GM23338 (cell line): Measurements from ENCODE around the gene VPS39. TPM values are rescaled to one million over a fixed set of nuclear protein-coding genes. Genes with fewer than 3 reads are reported as not detected.

ENCODE experiments used
- ATAC-seq: fragments of 200-7000 bp; cut with Tn5 transposase; 3 replicates; pipeline ENCODE4 v1.9.1; 2020
- DNase-seq: peaks from one replicate; pipeline ENCODE4 v3.0.0-alpha.2; 2015; ENCODE audit warnings: low spot score
- H2AFZ ChIP-seq: fragments of 200-600 bp; sonication (generic); 2 replicates; pipeline ENCODE4 v1.8.0; 2016; ENCODE audit warnings: antibody characterized with exemption, mild to moderate bottlenecking, moderate library complexity
- H3F3A ChIP-seq: fragments of 200-600 bp; sonication (generic); replicated peaks from 2 replicates; pipeline ENCODE4 v1.8.0; 2017; ENCODE audit warnings: antibody characterized with exemption, mixed run types, low read depth
- H3K27ac ChIP-seq: fragments of 200-600 bp; sonication (generic); 2 replicates; pipeline ENCODE4 v1.6.1; 2016; ENCODE audit warnings: low read depth
- H3K27me3 ChIP-seq: fragments of 200-600 bp; sonication (generic); 2 replicates; pipeline ENCODE4 v1.8.0; 2016; ENCODE audit warnings: mild to moderate bottlenecking, mixed run types, moderate library complexity; ENCODE audit not compliant: insufficient read depth
- H3K36me3 ChIP-seq: fragments of 200-600 bp; sonication (generic); 2 replicates; pipeline ENCODE4 v1.8.0; 2016; ENCODE audit warnings: mild to moderate bottlenecking; ENCODE audit not compliant: insufficient read depth
- H3K4me1 ChIP-seq: fragments of 200-600 bp; sonication (generic); 2 replicates; pipeline ENCODE4 v1.8.0; 2016; ENCODE audit warnings: mild to moderate bottlenecking, moderate library complexity; ENCODE audit not compliant: insufficient read depth
- H3K4me2 ChIP-seq: fragments of 200-600 bp; sonication (generic); 2 replicates; pipeline ENCODE4 v1.7.1; 2017; ENCODE audit warnings: mixed run types
- H3K4me3 ChIP-seq: fragments of 200-600 bp; sonication (generic); 2 replicates; pipeline ENCODE4 v1.6.1; 2016; ENCODE audit warnings: mixed run types
- H3K79me2 ChIP-seq: fragments of 200-600 bp; sonication (generic); replicated peaks from 2 replicates; pipeline ENCODE4 v1.8.0; 2017; ENCODE audit warnings: mild to moderate bottlenecking; ENCODE audit not compliant: insufficient read depth
- H3K9me2 ChIP-seq: fragments of 200-600 bp; sonication (generic); 2 replicates; pipeline ENCODE4 v1.8.0; 2017; ENCODE audit not compliant: insufficient read depth
- H4K20me1 ChIP-seq: fragments of 200-600 bp; sonication (generic); replicated peaks from 2 replicates; pipeline ENCODE4 v1.8.0; 2017; ENCODE audit warnings: mild to moderate bottlenecking; ENCODE audit not compliant: insufficient read depth
- H3K27ac Mint-ChIP-seq: 2 replicates; pipeline ENCODE4 v1.8.0; 2020; ENCODE audit warnings: inconsistent platforms, mild to moderate bottlenecking, moderate library complexity, mixed read lengths
- H3K27me3 Mint-ChIP-seq: 3 replicates; pipeline ENCODE4 v1.8.0; 2022; ENCODE audit warnings: low read depth, mild to moderate bottlenecking, moderate library complexity, mixed read lengths, inconsistent platforms; ENCODE audit not compliant: insufficient read depth, poor library complexity
- H3K36me3 Mint-ChIP-seq: 3 replicates; pipeline ENCODE4 v1.8.0; 2021; ENCODE audit warnings: low read depth, mild to moderate bottlenecking, inconsistent platforms, moderate library complexity, mixed read lengths
- H3K4me1 Mint-ChIP-seq: 3 replicates; pipeline ENCODE4 v1.8.0; 2020; ENCODE audit warnings: mild to moderate bottlenecking, inconsistent platforms, mixed read lengths
- H3K4me3 Mint-ChIP-seq: 3 replicates; pipeline ENCODE4 v1.8.0; 2021; ENCODE audit warnings: moderate library complexity, mild to moderate bottlenecking, inconsistent platforms, mixed read lengths
- H3K9me3 Mint-ChIP-seq: 3 replicates; pipeline ENCODE4 v1.8.0; 2020; ENCODE audit warnings: moderate library complexity, mild to moderate bottlenecking, inconsistent platforms, mixed read lengths
- CREB1 ChIP-seq: fragments of 250-450 bp; sonication (Bioruptor Pico); IDR thresholded peaks from 2 replicates; pipeline ENCODE4 v1.5.0; 2020; ENCODE audit warnings: low read depth, mild to moderate bottlenecking, moderate library complexity
- EZH2 ChIP-seq: fragments of 200-600 bp; sonication (generic); IDR thresholded peaks from one replicate; pipeline ENCODE4 v1.8.0; 2017; ENCODE audit warnings: antibody characterized with exemption, mild to moderate bottlenecking, low read depth; ENCODE audit not compliant: unreplicated experiment
- EZH2phosphoT487 ChIP-seq: fragments of 200-600 bp; sonication (generic); IDR thresholded peaks from one replicate; pipeline ENCODE4 v1.8.1; 2018; ENCODE audit warnings: antibody characterized with exemption; ENCODE audit not compliant: unreplicated experiment
- JUNB ChIP-seq: IDR thresholded peaks from one replicate; pipeline ENCODE4 v1.6.1; 2016; ENCODE audit warnings: antibody characterized with exemption; ENCODE audit not compliant: unreplicated experiment
- NANOG ChIP-seq: IDR thresholded peaks from 2 replicates; pipeline ENCODE4 v1.6.1; 2016; ENCODE audit warnings: antibody characterized with exemption, borderline replicate concordance
- POLR2AphosphoS5 ChIP-seq: IDR thresholded peaks from 2 replicates; pipeline ENCODE4 v1.6.1; 2016; ENCODE audit warnings: antibody characterized with exemption, low read depth
- STAT1 ChIP-seq: IDR thresholded peaks from one replicate; pipeline ENCODE4 v1.6.1; 2016; ENCODE audit warnings: antibody characterized with exemption; ENCODE audit not compliant: unreplicated experiment
- ZNF114 ChIP-seq: fragments of 250-450 bp; sonication (Bioruptor Pico); IDR thresholded peaks from 2 replicates; pipeline ENCODE4 v1.5.0; 2020; ENCODE audit warnings: mild to moderate bottlenecking, moderate library complexity
- ZNF331 ChIP-seq: fragments of 250-450 bp; sonication (Bioruptor Pico); IDR thresholded peaks from 2 replicates; pipeline ENCODE4 v1.5.0; 2020; ENCODE audit warnings: low read depth, mild to moderate bottlenecking, moderate library complexity
- polyA plus RNA-seq: library from polyadenylated mRNA; unstranded; fragments of >200 nt; fragmentation: Nextera tagmentation; extraction: Ambion mirVana; gene quantifications from 2 replicates; pipeline ENCODE4 v1.2.1, GENCODE V29; 2016
- total RNA-seq: library from RNA; depleted of rRNA; stranded (reverse); fragments of >200 nt; shearing (Covaris generic); gene quantifications from 2 replicates; pipeline ENCODE4 v1.2.3, GENCODE V29; 2014
- TF ChIP-seq, protein P1 (sequence below), 2 experiments: fragments of 200-600 bp in 1 of 2; sonication (generic) in 1 of 2; conservative IDR thresholded peaks; 2 replicates each; pipeline versions ENCODE4 v1.5.1 to v1.6.1; 2016 to 2017; ENCODE audit warnings: antibody characterized with exemption in 2 of 2, low read depth in 2 of 2, mild to moderate bottlenecking in 2 of 2, moderate library complexity in 1 of 2
- TF ChIP-seq, protein P2 (sequence below): fragments of 250-450 bp; sonication (Bioruptor Pico); IDR thresholded peaks from 2 replicates; pipeline ENCODE4 v1.5.0; 2020; ENCODE audit warnings: mild to moderate bottlenecking, moderate library complexity
- TF ChIP-seq, protein P3 (sequence below): IDR thresholded peaks from 2 replicates; pipeline ENCODE4 v1.6.1; 2016; ENCODE audit warnings: antibody characterized with exemption
- TF ChIP-seq, protein P4 (sequence below): IDR thresholded peaks from one replicate; pipeline ENCODE4 v1.6.1; 2018; ENCODE audit warnings: antibody characterized with exemption; ENCODE audit not compliant: unreplicated experiment

Gene VPS39
- total and polyA plus RNA-seq, 2 experiments from 2014 or later: 14.9 to 45.1 TPM

DNA sequence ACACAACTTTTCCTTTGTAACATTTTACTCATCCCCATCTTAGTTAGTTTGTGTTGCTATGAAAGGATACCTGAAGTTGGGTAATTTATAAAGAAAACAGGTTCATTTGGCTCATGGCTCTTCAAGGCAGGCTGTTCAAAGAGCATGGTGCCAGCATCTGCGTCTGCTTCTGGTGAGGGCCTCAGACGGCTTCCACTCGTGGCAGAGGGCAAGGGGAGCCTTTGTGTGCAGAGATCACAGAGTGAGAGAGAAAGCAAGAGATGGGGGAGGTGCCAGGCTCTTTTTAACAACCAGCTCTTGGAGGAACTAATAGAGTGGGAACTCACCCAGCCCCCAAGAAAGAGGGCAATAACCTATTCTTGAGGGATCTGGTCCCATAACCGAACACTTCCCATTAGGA, 74.7 kb downstream of the VPS39 start:
- no peak for TF ChIP-seq EZH2phosphoT487
- TF ChIP-seq JUNB: no peak
- TF ChIP-seq CREB1 (CRISPR knock-in tag): no peak
- TF ChIP-seq, protein P1, sequence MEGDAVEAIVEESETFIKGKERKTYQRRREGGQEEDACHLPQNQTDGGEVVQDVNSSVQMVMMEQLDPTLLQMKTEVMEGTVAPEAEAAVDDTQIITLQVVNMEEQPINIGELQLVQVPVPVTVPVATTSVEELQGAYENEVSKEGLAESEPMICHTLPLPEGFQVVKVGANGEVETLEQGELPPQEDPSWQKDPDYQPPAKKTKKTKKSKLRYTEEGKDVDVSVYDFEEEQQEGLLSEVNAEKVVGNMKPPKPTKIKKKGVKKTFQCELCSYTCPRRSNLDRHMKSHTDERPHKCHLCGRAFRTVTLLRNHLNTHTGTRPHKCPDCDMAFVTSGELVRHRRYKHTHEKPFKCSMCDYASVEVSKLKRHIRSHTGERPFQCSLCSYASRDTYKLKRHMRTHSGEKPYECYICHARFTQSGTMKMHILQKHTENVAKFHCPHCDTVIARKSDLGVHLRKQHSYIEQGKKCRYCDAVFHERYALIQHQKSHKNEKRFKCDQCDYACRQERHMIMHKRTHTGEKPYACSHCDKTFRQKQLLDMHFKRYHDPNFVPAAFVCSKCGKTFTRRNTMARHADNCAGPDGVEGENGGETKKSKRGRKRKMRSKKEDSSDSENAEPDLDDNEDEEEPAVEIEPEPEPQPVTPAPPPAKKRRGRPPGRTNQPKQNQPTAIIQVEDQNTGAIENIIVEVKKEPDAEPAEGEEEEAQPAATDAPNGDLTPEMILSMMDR (conservative IDR thresholded peaks at IDR 0.05; ENCODE audit: low read depth in 2 of 2): no peak
- no peak for TF ChIP-seq EZH2
- TF ChIP-seq, protein P2, sequence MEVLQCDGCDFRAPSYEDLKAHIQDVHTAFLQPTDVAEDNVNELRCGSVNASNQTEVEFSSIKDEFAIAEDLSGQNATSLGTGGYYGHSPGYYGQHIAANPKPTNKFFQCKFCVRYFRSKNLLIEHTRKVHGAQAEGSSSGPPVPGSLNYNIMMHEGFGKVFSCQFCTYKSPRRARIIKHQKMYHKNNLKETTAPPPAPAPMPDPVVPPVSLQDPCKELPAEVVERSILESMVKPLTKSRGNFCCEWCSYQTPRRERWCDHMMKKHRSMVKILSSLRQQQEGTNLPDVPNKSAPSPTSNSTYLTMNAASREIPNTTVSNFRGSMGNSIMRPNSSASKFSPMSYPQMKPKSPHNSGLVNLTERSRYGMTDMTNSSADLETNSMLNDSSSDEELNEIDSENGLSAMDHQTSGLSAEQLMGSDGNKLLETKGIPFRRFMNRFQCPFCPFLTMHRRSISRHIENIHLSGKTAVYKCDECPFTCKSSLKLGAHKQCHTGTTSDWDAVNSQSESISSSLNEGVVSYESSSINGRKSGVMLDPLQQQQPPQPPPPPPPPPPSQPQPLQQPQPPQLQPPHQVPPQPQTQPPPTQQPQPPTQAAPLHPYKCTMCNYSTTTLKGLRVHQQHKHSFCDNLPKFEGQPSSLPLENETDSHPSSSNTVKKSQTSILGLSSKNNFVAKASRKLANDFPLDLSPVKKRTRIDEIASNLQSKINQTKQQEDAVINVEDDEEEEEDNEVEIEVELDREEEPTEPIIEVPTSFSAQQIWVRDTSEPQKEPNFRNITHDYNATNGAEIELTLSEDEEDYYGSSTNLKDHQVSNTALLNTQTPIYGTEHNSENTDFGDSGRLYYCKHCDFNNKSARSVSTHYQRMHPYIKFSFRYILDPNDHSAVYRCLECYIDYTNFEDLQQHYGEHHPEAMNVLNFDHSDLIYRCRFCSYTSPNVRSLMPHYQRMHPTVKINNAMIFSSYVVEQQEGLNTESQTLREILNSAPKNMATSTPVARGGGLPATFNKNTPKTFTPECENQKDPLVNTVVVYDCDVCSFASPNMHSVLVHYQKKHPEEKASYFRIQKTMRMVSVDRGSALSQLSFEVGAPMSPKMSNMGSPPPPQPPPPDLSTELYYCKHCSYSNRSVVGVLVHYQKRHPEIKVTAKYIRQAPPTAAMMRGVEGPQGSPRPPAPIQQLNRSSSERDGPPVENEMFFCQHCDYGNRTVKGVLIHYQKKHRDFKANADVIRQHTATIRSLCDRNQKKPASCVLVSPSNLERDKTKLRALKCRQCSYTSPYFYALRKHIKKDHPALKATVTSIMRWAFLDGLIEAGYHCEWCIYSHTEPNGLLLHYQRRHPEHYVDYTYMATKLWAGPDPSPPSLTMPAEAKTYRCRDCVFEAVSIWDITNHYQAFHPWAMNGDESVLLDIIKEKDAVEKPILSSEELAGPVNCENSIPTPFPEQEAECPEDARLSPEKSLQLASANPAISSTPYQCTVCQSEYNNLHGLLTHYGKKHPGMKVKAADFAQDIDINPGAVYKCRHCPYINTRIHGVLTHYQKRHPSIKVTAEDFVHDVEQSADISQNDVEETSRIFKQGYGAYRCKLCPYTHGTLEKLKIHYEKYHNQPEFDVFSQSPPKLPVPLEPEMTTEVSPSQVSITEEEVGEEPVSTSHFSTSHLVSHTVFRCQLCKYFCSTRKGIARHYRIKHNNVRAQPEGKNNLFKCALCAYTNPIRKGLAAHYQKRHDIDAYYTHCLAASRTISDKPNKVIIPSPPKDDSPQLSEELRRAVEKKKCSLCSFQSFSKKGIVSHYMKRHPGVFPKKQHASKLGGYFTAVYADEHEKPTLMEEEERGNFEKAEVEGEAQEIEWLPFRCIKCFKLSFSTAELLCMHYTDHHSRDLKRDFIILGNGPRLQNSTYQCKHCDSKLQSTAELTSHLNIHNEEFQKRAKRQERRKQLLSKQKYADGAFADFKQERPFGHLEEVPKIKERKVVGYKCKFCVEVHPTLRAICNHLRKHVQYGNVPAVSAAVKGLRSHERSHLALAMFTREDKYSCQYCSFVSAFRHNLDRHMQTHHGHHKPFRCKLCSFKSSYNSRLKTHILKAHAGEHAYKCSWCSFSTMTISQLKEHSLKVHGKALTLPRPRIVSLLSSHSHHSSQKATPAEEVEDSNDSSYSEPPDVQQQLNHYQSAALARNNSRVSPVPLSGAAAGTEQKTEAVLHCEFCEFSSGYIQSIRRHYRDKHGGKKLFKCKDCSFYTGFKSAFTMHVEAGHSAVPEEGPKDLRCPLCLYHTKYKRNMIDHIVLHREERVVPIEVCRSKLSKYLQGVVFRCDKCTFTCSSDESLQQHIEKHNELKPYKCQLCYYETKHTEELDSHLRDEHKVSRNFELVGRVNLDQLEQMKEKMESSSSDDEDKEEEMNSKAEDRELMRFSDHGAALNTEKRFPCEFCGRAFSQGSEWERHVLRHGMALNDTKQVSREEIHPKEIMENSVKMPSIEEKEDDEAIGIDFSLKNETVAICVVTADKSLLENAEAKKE (CRISPR knock-in tag): no peak
- TF ChIP-seq STAT1: no peak
- TF ChIP-seq NANOG: no peak
- TF ChIP-seq ZNF331: no peak
- TF ChIP-seq, protein P3, sequence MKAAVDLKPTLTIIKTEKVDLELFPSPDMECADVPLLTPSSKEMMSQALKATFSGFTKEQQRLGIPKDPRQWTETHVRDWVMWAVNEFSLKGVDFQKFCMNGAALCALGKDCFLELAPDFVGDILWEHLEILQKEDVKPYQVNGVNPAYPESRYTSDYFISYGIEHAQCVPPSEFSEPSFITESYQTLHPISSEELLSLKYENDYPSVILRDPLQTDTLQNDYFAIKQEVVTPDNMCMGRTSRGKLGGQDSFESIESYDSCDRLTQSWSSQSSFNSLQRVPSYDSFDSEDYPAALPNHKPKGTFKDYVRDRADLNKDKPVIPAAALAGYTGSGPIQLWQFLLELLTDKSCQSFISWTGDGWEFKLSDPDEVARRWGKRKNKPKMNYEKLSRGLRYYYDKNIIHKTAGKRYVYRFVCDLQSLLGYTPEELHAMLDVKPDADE: no peak
- TF ChIP-seq, protein P4, sequence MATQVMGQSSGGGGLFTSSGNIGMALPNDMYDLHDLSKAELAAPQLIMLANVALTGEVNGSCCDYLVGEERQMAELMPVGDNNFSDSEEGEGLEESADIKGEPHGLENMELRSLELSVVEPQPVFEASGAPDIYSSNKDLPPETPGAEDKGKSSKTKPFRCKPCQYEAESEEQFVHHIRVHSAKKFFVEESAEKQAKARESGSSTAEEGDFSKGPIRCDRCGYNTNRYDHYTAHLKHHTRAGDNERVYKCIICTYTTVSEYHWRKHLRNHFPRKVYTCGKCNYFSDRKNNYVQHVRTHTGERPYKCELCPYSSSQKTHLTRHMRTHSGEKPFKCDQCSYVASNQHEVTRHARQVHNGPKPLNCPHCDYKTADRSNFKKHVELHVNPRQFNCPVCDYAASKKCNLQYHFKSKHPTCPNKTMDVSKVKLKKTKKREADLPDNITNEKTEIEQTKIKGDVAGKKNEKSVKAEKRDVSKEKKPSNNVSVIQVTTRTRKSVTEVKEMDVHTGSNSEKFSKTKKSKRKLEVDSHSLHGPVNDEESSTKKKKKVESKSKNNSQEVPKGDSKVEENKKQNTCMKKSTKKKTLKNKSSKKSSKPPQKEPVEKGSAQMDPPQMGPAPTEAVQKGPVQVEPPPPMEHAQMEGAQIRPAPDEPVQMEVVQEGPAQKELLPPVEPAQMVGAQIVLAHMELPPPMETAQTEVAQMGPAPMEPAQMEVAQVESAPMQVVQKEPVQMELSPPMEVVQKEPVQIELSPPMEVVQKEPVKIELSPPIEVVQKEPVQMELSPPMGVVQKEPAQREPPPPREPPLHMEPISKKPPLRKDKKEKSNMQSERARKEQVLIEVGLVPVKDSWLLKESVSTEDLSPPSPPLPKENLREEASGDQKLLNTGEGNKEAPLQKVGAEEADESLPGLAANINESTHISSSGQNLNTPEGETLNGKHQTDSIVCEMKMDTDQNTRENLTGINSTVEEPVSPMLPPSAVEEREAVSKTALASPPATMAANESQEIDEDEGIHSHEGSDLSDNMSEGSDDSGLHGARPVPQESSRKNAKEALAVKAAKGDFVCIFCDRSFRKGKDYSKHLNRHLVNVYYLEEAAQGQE: no peak
- no peak for TF ChIP-seq POLR2AphosphoS5
- TF ChIP-seq ZNF114: no peak
- H3K27ac ChIP-seq: no peak overlapping the region

More for the DNA sequence above, 74.7 kb downstream of the VPS39 start:
- H3K27me3 ChIP-seq: no peaks in the 10 kb centered on the region
- H3K79me2 ChIP-seq: no peaks in the 10 kb centered on the region
- H2AFZ ChIP-seq: no peak overlapping the region
- no peak overlapping the region for H3K4me3 ChIP-seq
- H3K9me2 ChIP-seq: no peaks in the 10 kb centered on the region
- Mint-ChIP-seq H3K4me1 (peaks cover 9% of the 10 kb centered on the region; the same call in 2 of the 3 replicates), H3K27ac (no peak overlapping the region), H3K9me3 (no peaks in the 10 kb centered on the region), H3K4me3 (no peak overlapping the region), H3K36me3 (no peaks in the 10 kb centered on the region), H3K27me3 (peaks cover 9% of the 10 kb centered on the region)
- no peaks in the 10 kb centered on the region; the same call in 1 of the 2 replicates for H3K4me1 ChIP-seq
- no peaks in the 10 kb centered on the region for H4K20me1 ChIP-seq
- no peak overlapping the region for H3K4me2 ChIP-seq
- no peaks in the 10 kb centered on the region for H3F3A ChIP-seq
- no peak for DNase-seq
- no peak for ATAC-seq
- no peaks in the 10 kb centered on the region for H3K36me3 ChIP-seq
